Stimulated activated CD4-positive, alpha-beta T cell treated with anti-CD3 and anti-CD28 coated beads, Interleukin-4, amount 100 ng/mL, for 4 hours (primary cell): ENCODE data around the gene CNTNAP3B.
"Not testable (repeated sequence)": the region's sequence is repeated elsewhere in the genome, so short reads cannot be mapped to it uniquely, and the experiment has no call there.

Experiments used
- DNase-seq, 2 experiments: peaks; one replicate each; pipeline ENCODE4 v3.0.0-alpha.2; 2020

CNTNAP3B gene

GRCh38 chr9:42129073-42129729, at the start of gene CNTNAP3B:
TSS of gene CNTNAP3B (minus strand) at chr9:42129426. CDS start at chr9:42129094, 332 bp downstream.
- DNase-seq: not testable (repeated sequence)

- not testable (repeated sequence) for DNase-seq
Measured at GRCh38 chr9:42160299-42160698, 31.1 kb upstream of the CNTNAP3B start.

GRCh38 chr9:42127056-42127841, 2.0 kb downstream of the CNTNAP3B start:
- DNase-seq: not testable (repeated sequence)

- not testable (repeated sequence) for DNase-seq
Measured at GRCh38 chr9:42121007-42121406, 8.2 kb downstream of the CNTNAP3B start.

- DNase-seq: not testable (repeated sequence)
Measured at GRCh38 chr9:42095929-42096328, 33.3 kb downstream of the CNTNAP3B start.

- not testable (repeated sequence) for DNase-seq
Measured at GRCh38 chr9:42084559-42084952, 44.7 kb downstream of the CNTNAP3B start.

GRCh38 chr9:42083877-42084558, 45.2 kb downstream of the CNTNAP3B start:
- DNase-seq: not testable (repeated sequence)

GRCh38 chr9:42080376-42080775, 48.9 kb downstream of the CNTNAP3B start:
- DNase-seq: not testable (repeated sequence)

- DNase-seq: not testable (repeated sequence)
Measured at GRCh38 chr9:42074868-42075267, 54.4 kb downstream of the CNTNAP3B start.

- not testable (repeated sequence) for DNase-seq
Measured at GRCh38 chr9:42071026-42071425, 58.2 kb downstream of the CNTNAP3B start.

GRCh38 chr9:42070035-42070799, 59.0 kb downstream of the CNTNAP3B start:
- DNase-seq: not testable (repeated sequence)

GRCh38 chr9:42053874-42054273, 75.4 kb downstream of the CNTNAP3B start:
- not testable (repeated sequence) for DNase-seq

GRCh38 chr9:42050701-42051100, 78.5 kb downstream of the CNTNAP3B start:
- DNase-seq: not testable (repeated sequence)

- not testable (repeated sequence) for DNase-seq
Measured at GRCh38 chr9:42044422-42045010, 84.7 kb downstream of the CNTNAP3B start.

GRCh38 chr9:42033541-42033940, 95.7 kb downstream of the CNTNAP3B start:
- DNase-seq: not testable (repeated sequence)

- not testable (repeated sequence) for DNase-seq
Measured at GRCh38 chr9:42020639-42021038, 108.6 kb downstream of the CNTNAP3B start.

GRCh38 chr9:42018220-42018922, 110.9 kb downstream of the CNTNAP3B start:
- DNase-seq: not testable (repeated sequence)

- not testable (repeated sequence) for DNase-seq
Measured at GRCh38 chr9:42014317-42014716, 114.9 kb downstream of the CNTNAP3B start.

- not testable (repeated sequence) for DNase-seq
Measured at GRCh38 chr9:41991607-41992006, 137.6 kb downstream of the CNTNAP3B start.

- DNase-seq: not testable (repeated sequence)
Measured at GRCh38 chr9:41980271-41980670, 149.0 kb downstream of the CNTNAP3B start.

GRCh38 chr9:41977965-41978600, 151.1 kb downstream of the CNTNAP3B start:
- not testable (repeated sequence) for DNase-seq
